GM21423 (cell line): Measurements from ENCODE around the gene ARL4C.

Experiments used
- ATAC-seq: cut with Tn5 transposase; IDR thresholded peaks from one replicate; pipeline ENCODE4 v1.9.1; 2021; ENCODE audit warnings: mild to moderate bottlenecking, moderate library complexity; ENCODE audit not compliant: unreplicated experiment

The ARL4C gene

GRCh38 chr2:234500394-234501006 is 3.6 kb upstream of the ARL4C start:
- peak; percentile 33 for ATAC-seq

- ATAC-seq: no peak
Measured at GRCh38 chr2:234497594-234498235, 834 bp upstream of the ARL4C start.

GRCh38 chr2:234496055-234496834 is 636 bp downstream of the ARL4C start:
- ATAC-seq: peak; percentile 52

- no peak for ATAC-seq
Measured at GRCh38 chr2:234495251-234496054, 1.4 kb downstream of the ARL4C start.

- no peak for ATAC-seq
Measured at GRCh38 chr2:234494361-234495250, 2.3 kb downstream of the ARL4C start.

GRCh38 chr2:234493796-234494195 is 3.1 kb downstream of the ARL4C start:
- no peak for ATAC-seq

GRCh38 chr2:234492717-234493485 is 4.0 kb downstream of the ARL4C start:
- no peak for ATAC-seq

GRCh38 chr2:234491897-234492296 is 5.0 kb downstream of the ARL4C start:
- no peak for ATAC-seq

- no peak for ATAC-seq
Measured at GRCh38 chr2:234491281-234491680, 5.6 kb downstream of the ARL4C start.

GRCh38 chr2:234490271-234491091 is 6.4 kb downstream of the ARL4C start:
- ATAC-seq: no peak

- peak; percentile 75 for ATAC-seq
Measured at GRCh38 chr2:234488913-234489451, 7.9 kb downstream of the ARL4C start.

GRCh38 chr2:234488486-234488885 is 8.4 kb downstream of the ARL4C start:
- no peak for ATAC-seq

- no peak for ATAC-seq
Measured at GRCh38 chr2:234487356-234487755, 9.5 kb downstream of the ARL4C start.

GRCh38 chr2:234483568-234484251 is 13.2 kb downstream of the ARL4C start:
- ATAC-seq: peak; percentile 59

- no peak for ATAC-seq
Measured at GRCh38 chr2:234481301-234481700, 15.6 kb downstream of the ARL4C start.

- ATAC-seq: no peak
Measured at GRCh38 chr2:234480337-234480736, 16.5 kb downstream of the ARL4C start.

- no peak for ATAC-seq
Measured at GRCh38 chr2:234479465-234479864, 17.4 kb downstream of the ARL4C start.
